HG03439 (cell line): ENCODE data around the gene RNF215.

Experiments
- ATAC-seq: cut with Tn5 transposase; IDR thresholded peaks from one replicate; pipeline ENCODE4 v1.9.1; 2021; ENCODE audit warnings: mild to moderate bottlenecking, moderate library complexity; ENCODE audit not compliant: unreplicated experiment

Gene RNF215

GRCh38 chr22:30334646-30335045 lies 52.6 kb downstream of the RNF215 start:
- no peak for ATAC-seq

GRCh38 chr22:30333707-30334087 lies 53.5 kb downstream of the RNF215 start:
- ATAC-seq = no peak

- no peak for ATAC-seq
Observed at GRCh38 chr22:30332994-30333706, 54.1 kb downstream of the RNF215 start.

GRCh38 chr22:30332551-30332950 lies 54.7 kb downstream of the RNF215 start:
- ATAC-seq = no peak
